Retinal pigment epithelial cell (primary cell): ENCODE results near the gene SLC30A9.

Experiments used
- DNase-seq: peaks from one replicate; pipeline ENCODE4 v3.0.0-alpha.2; 2010; ENCODE audit warnings: low read depth
- H3K4me3 ChIP-seq: 2 replicates; pipeline ENCODE4 v1.5.1; 2011; ENCODE audit warnings: mild to moderate bottlenecking, low read length, control low read depth, moderate library complexity
- CTCF ChIP-seq: conservative IDR thresholded peaks from 2 replicates; pipeline ENCODE4 v1.5.1; 2011; ENCODE audit warnings: low read depth, low read length, control low read depth, inconsistent platforms

SLC30A9 gene

GRCh38 chr4:42132099-42132498, 141.8 kb downstream of the SLC30A9 start:
- DNase-seq, result no peak
- no peak overlapping the region for H3K4me3 ChIP-seq
- no peak for TF ChIP-seq CTCF

- no peak for TF ChIP-seq CTCF
- no peak for DNase-seq
- no peak overlapping the region for H3K4me3 ChIP-seq
Measured at GRCh38 chr4:42133006-42133405, 142.7 kb downstream of the SLC30A9 start.

GRCh38 chr4:42136371-42136770, 146.0 kb downstream of the SLC30A9 start:
- no peak for TF ChIP-seq CTCF
- no peak overlapping the region for H3K4me3 ChIP-seq
- DNase-seq, result no peak
